ENCODE data around the gene EDDM3A.

Gene EDDM3A

DNA sequence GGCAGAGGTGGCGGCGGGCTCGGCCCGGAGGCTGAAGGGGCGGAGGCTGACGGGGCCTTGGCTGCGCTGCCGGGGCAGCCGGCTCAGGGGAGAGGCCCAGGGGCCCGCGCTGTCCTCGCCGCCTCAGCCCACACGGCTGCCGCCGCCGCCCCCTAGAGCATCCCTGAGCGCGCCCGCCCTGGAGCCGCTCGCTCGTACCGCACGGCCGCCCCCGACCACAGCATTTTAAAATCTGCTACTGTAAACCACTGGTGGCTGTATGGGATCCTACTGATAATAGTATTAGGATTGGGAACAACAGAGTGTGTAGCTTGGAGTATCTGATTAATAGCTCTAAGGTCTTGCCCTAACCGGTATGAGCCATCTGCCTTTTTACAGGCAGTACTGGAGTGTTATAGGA, 22.2 kb upstream of the EDDM3A start:
- TF ChIP-seq TEAD4 (IDR thresholded peaks at IDR 0.05) (no peak), EGR1 (IDR thresholded peaks at IDR 0.05) (no peak), TCF12 (IDR thresholded peaks at IDR 0.05; ENCODE audit: low read depth) (no peak), TAF1 (IDR thresholded peaks at IDR 0.05; ENCODE audit: low read depth) (no peak), RAD21 (IDR thresholded peaks at IDR 0.05; ENCODE audit: low read depth) (no peak), FOXM1 (IDR thresholded peaks at IDR 0.05; ENCODE audit: borderline replicate concordance, low read depth) (no peak), NFIC (IDR thresholded peaks at IDR 0.05) (no peak), CREB1 (IDR thresholded peaks at IDR 0.05; ENCODE audit: low read depth) (no peak), YY1 (IDR thresholded peaks at IDR 0.05; ENCODE audit: low read depth) (no peak), CEBPB (IDR thresholded peaks at IDR 0.05) (no peak), EP300 (IDR thresholded peaks at IDR 0.05; ENCODE audit: borderline replicate concordance) (no peak)
- TF ChIP-seq, protein P1, sequence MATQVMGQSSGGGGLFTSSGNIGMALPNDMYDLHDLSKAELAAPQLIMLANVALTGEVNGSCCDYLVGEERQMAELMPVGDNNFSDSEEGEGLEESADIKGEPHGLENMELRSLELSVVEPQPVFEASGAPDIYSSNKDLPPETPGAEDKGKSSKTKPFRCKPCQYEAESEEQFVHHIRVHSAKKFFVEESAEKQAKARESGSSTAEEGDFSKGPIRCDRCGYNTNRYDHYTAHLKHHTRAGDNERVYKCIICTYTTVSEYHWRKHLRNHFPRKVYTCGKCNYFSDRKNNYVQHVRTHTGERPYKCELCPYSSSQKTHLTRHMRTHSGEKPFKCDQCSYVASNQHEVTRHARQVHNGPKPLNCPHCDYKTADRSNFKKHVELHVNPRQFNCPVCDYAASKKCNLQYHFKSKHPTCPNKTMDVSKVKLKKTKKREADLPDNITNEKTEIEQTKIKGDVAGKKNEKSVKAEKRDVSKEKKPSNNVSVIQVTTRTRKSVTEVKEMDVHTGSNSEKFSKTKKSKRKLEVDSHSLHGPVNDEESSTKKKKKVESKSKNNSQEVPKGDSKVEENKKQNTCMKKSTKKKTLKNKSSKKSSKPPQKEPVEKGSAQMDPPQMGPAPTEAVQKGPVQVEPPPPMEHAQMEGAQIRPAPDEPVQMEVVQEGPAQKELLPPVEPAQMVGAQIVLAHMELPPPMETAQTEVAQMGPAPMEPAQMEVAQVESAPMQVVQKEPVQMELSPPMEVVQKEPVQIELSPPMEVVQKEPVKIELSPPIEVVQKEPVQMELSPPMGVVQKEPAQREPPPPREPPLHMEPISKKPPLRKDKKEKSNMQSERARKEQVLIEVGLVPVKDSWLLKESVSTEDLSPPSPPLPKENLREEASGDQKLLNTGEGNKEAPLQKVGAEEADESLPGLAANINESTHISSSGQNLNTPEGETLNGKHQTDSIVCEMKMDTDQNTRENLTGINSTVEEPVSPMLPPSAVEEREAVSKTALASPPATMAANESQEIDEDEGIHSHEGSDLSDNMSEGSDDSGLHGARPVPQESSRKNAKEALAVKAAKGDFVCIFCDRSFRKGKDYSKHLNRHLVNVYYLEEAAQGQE (IDR thresholded peaks at IDR 0.05; ENCODE audit: low read depth) = no peak
- TF ChIP-seq, protein P2, sequence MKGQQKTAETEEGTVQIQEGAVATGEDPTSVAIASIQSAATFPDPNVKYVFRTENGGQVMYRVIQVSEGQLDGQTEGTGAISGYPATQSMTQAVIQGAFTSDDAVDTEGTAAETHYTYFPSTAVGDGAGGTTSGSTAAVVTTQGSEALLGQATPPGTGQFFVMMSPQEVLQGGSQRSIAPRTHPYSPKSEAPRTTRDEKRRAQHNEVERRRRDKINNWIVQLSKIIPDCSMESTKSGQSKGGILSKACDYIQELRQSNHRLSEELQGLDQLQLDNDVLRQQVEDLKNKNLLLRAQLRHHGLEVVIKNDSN (IDR thresholded peaks at IDR 0.05) = no peak
- TF ChIP-seq, protein P3, sequence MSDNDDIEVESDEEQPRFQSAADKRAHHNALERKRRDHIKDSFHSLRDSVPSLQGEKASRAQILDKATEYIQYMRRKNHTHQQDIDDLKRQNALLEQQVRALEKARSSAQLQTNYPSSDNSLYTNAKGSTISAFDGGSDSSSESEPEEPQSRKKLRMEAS (IDR thresholded peaks at IDR 0.05) = no peak

DNA sequence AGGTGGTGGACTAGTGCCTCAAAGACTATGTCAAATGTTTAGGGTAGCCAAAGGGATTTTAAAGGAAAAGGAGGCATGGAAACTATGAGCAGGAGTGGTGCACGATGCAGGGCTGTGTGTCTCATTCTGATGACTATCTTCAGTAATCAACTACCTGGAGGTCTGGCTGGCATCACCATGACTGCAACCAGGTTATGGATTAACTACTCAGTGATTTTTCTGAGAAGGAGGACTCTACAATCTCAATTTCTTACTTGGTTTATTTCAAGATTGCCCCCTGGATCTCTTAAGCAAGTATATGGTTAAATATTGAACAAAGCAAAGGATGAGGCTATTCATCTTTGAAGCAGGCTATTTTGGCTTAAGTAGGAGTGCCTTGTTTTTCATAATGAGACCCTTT, 19.2 kb upstream of the EDDM3A start:
- TF ChIP-seq FOXM1 (IDR thresholded peaks at IDR 0.05; ENCODE audit: borderline replicate concordance, low read depth) (no peak), TCF12 (IDR thresholded peaks at IDR 0.05; ENCODE audit: low read depth) (no peak), EGR1 (IDR thresholded peaks at IDR 0.05) (no peak), ZBTB7A (IDR thresholded peaks at IDR 0.05; ENCODE audit: low read depth) (no peak), NFIC (IDR thresholded peaks at IDR 0.05) (no peak), TAF1 (IDR thresholded peaks at IDR 0.05; ENCODE audit: low read depth) (no peak), YY1 (IDR thresholded peaks at IDR 0.05; ENCODE audit: low read depth) (no peak)
- TF ChIP-seq, protein P2 (IDR thresholded peaks at IDR 0.05) = no peak
- TF ChIP-seq, protein P1 (IDR thresholded peaks at IDR 0.05; ENCODE audit: low read depth) = no peak
- TF ChIP-seq, protein P3 (IDR thresholded peaks at IDR 0.05) = no peak

DNA sequence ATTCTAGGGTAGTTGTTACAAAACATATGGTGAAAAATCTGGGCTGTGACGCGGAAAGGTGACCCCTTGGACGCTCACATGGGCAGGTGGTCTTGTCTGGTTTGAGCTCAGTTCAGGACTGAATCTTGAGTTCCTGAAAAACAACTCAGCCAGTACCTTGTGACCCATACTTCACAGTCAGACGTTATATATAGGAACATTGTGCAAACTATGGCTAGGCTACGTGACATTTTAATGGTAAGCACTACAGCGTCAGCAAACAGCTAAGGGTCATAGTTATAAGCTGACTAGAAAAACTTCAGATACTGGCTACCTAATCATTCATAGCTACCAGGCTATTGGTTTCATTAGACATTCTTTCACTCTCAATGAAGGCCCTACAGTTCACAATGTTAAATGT, 14.8 kb upstream of the EDDM3A start:
- TF ChIP-seq TCF12 (IDR thresholded peaks at IDR 0.05; ENCODE audit: low read depth) = no peak
- TF ChIP-seq, protein P1 (IDR thresholded peaks at IDR 0.05; ENCODE audit: low read depth) = no peak
- no peak for TF ChIP-seq NFIC (IDR thresholded peaks at IDR 0.05)
- TF ChIP-seq RAD21 (IDR thresholded peaks at IDR 0.05; ENCODE audit: low read depth) = no peak
- TF ChIP-seq EP300 (IDR thresholded peaks at IDR 0.05; ENCODE audit: borderline replicate concordance) = no peak
- no peak for TF ChIP-seq CEBPB (IDR thresholded peaks at IDR 0.05)
- no peak for TF ChIP-seq TEAD4 (IDR thresholded peaks at IDR 0.05)
- no peak for TF ChIP-seq EGR1 (IDR thresholded peaks at IDR 0.05)
- TF ChIP-seq, protein P2 (IDR thresholded peaks at IDR 0.05) = no peak
- no peak for TF ChIP-seq ZBTB7A (IDR thresholded peaks at IDR 0.05; ENCODE audit: low read depth)

DNA sequence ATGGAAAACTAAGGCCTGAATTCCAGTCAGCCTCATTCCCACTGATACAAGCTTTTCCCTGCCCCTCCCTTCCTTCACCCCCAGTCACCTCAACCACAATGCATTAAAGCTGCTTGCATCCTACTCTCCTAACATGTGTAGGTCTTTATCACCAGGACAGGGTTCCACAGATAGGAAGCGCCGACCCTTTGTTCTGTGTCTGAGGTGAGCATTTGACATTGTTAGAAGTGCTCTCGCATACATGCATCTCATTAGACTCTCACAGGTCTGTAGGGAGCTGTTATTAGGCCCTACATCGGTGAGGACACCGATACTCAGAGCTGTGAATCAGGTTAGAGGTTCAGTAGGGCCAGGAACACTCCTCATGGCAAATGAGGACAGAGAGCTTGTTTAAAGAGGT, 13.2 kb upstream of the EDDM3A start:
- no peak for TF ChIP-seq RAD21 (IDR thresholded peaks at IDR 0.05; ENCODE audit: low read depth)
- no peak for TF ChIP-seq TEAD4 (IDR thresholded peaks at IDR 0.05)
- no peak for TF ChIP-seq YY1 (IDR thresholded peaks at IDR 0.05; ENCODE audit: low read depth)
